Activated CD4-positive, alpha-beta T cell treated with anti-CD3 and anti-CD28 coated beads, Interleukin-2, amount 10 ng/mL, durations not matched to agents 24 days and 14 days (primary cell): ENCODE measurements around the gene MIB2. TPM values are rescaled to one million over a fixed set of nuclear protein-coding genes. Genes with fewer than 3 reads are reported as not detected.
"Not testable (repeated sequence)": the region's sequence is repeated elsewhere in the genome, so short reads cannot be mapped to it uniquely, and the experiment has no call there.

Experiments used
- DNase-seq: peaks from one replicate; pipeline ENCODE4 v3.0.0; 2022
- H3K27ac Mint-ChIP-seq: one replicate; pipeline ENCODE4 v1.8.0; 2022; ENCODE audit warnings: mild to moderate bottlenecking, mixed read lengths
- H3K27me3 Mint-ChIP-seq: one replicate; pipeline ENCODE4 v1.8.0; 2022; ENCODE audit warnings: mixed read lengths
- H3K36me3 Mint-ChIP-seq: one replicate; pipeline ENCODE4 v1.8.0; 2022; ENCODE audit warnings: low read depth, mild to moderate bottlenecking, mixed read lengths
- H3K4me1 Mint-ChIP-seq: one replicate; pipeline ENCODE4 v1.8.0; 2021; ENCODE audit warnings: mixed read lengths
- H3K4me3 Mint-ChIP-seq: one replicate; pipeline ENCODE4 v1.8.0; 2022; ENCODE audit warnings: mild to moderate bottlenecking, moderate library complexity, mixed read lengths
- H3K9me3 Mint-ChIP-seq: one replicate; pipeline ENCODE4 v1.8.0; 2021; ENCODE audit warnings: mixed read lengths
- intact Hi-C: fragments of 100-400 bp; cut with micrococcal nuclease; formaldehyde crosslinking; loops from one replicate; pipeline ENCODE4 v1.15.1; 2023
- total RNA-seq: library from RNA; stranded (reverse); gene quantifications from 2 replicates; pipeline ENCODE4 v1.2.3, GENCODE V29; 2022

The MIB2 gene
- total RNA-seq, 1 donor from 2014 or later, result 32.7 TPM

DNA sequence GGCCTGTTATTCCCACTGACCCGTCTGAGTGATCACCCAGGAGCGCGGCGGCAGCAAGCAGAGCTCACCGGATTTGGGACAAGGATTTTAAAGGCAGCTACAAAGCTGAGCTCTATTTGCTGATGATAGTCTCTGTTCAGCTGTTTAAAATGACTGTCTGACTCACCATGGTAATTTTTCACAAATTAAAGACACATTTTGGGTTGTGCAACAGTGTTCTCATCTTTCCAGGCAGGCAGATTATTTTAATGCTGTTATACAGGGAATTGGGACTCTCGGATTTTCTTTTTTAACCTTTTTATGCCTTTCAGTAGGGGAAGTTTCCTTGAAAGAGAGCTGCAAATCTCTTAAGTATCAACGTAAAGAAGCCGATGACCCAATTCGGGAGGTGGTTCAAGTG is 47.1 kb downstream of the MIB2 start:
- intact Hi-C loops, H3K4me1 Mint-ChIP-seq, DNase-seq, H3K4me3 Mint-ChIP-seq, H3K27ac Mint-ChIP-seq, H3K9me3 Mint-ChIP-seq, H3K27me3 Mint-ChIP-seq: not testable (repeated sequence)
- peaks cover 11% of the 10 kb centered on the region for H3K36me3 Mint-ChIP-seq

DNA sequence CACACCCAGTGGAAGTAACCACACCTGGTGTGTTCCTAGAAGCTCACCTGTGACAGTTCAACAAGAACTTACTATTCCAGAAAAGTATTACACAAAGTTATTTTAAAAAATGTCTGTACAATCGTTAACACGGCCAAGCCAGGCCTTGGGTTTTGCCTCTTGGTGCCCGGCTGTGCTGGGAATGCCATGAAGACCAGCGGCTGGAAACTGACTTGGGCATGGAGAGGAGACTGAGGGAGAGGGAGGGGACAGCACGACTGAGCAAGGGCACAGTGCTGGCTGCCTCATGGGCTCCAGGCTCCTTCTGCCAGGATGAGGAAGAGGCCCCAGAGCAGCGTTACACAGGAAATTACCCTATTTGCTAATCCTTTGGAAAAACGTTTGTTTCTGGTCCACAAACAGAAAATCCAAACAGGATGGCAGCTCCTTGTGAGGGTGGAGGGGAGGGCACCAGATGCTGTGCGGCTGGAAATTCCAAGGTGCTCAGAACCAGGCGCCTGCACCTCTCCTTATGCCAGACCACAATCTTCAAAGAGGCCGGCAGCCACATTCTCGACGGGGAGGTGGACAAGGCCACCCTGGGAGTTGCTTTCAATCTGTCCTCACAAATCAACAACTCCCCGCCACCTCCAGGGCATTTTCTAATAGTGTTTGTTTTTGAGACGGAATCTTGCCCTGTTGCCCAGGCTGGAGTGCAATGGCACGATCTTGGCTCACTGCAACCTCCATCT is 47.7 kb downstream of the MIB2 start:
- intact Hi-C loops, H3K4me1 Mint-ChIP-seq, H3K27me3 Mint-ChIP-seq, DNase-seq, H3K27ac Mint-ChIP-seq, H3K9me3 Mint-ChIP-seq, H3K4me3 Mint-ChIP-seq: not testable (repeated sequence)
- peaks cover 13% of the 10 kb centered on the region for H3K36me3 Mint-ChIP-seq

DNA sequence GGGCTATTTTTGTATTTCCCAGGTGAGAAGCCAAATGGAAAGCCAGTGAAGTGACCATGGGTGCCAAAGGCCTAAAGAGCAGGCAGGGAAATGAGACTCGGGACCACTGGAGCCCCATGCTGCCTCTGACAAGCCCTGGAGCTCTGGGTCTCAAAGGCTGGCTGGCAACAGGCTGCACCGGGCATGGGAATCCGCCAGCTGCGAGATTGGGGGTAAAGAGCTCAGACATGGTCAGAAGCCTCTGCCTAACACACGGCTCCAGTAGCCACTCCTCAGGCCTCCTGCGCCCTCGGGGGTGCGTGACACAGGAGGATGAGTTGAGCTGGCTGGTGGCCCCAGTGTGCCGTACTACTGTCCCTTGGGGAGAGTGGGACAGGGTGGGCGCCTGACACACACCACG is 49.0 kb downstream of the MIB2 start:
- DNase-seq, H3K4me3 Mint-ChIP-seq, H3K27me3 Mint-ChIP-seq, H3K27ac Mint-ChIP-seq, H3K9me3 Mint-ChIP-seq, H3K4me1 Mint-ChIP-seq, intact Hi-C loops: not testable (repeated sequence)
- H3K36me3 Mint-ChIP-seq, result peaks cover 12% of the 10 kb centered on the region

DNA sequence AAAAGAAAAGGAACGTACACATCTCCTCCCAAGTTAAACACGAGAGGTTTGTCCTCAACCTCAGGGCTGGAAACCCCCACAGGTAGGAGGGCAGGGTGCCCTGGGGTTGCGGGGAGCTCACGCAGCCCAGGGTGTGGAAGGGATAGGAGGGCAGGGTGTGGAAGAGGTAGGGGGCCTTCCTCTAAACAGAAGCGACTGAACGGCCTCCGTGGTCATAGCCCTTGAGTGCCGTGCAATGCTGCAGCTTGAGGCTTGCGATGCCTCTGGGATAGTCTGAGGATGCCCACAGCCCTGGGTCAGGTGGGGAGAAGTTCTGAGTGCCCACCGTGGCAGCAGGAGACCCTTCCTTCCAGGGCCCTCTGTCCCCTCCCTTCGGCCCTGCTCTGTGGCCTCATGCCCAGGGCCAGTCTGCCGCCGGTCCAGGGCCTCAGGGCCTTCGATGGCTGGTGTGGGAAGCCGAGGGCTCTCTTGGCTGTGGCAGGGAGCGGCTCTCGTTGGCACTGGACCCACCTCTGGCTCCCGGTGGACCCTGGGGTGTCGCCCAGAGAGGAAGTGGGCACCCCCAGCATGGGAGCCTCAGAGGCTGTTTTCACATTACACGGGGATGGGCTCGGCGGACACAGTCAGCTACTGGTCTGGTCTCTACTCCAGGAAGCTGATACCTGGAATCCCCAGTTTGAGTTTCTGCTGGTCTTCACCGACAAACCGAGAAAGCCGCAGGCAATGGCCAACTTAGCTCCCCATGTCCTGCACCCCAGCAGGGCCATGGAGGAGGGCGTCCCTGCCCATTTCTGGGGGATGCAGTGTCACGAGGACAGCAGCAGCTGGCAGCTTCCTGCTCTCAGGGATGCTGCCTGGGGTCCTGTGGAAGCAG is 49.9 kb downstream of the MIB2 start:
- Mint-ChIP-seq H3K4me3 (no peak overlapping the region), H3K4me1 (peaks cover 3% of the 10 kb centered on the region), H3K36me3 (peaks cover 14% of the 10 kb centered on the region), H3K27ac (no peak overlapping the region), H3K9me3 (no peaks in the 10 kb centered on the region), H3K27me3 (no peaks in the 10 kb centered on the region)
- no peak for DNase-seq
- intact Hi-C loops, result no loop called here

DNA sequence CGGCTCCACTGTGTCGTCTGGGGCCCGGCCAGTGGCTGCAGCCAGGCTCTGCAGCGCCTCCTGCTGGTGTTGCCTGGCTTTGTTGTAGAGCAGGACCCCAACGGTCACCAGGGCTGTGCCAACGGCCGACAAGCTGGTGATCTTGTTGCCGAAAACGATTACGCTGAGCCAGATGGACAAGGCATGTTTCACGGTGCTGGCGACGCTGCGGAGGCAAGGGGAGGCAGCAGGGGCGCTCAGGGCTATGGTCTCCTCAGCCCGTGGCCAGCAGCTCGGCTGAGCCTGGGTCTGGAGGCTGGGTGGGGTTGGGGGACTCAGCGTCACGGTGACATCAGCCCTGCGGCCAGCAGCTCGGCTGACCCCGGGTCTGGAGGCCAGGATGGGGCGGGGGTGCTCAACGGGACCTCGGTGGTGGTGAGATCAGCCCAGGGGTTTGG is 50.5 kb downstream of the MIB2 start:
- intact Hi-C loops, result no loop called here
- Mint-ChIP-seq H3K27ac (no peak overlapping the region), H3K36me3 (peaks cover 16% of the 10 kb centered on the region), H3K9me3 (no peaks in the 10 kb centered on the region), H3K4me1 (peaks cover 3% of the 10 kb centered on the region), H3K27me3 (no peaks in the 10 kb centered on the region), H3K4me3 (no peak overlapping the region)
- peak; percentile 78 for DNase-seq

DNA sequence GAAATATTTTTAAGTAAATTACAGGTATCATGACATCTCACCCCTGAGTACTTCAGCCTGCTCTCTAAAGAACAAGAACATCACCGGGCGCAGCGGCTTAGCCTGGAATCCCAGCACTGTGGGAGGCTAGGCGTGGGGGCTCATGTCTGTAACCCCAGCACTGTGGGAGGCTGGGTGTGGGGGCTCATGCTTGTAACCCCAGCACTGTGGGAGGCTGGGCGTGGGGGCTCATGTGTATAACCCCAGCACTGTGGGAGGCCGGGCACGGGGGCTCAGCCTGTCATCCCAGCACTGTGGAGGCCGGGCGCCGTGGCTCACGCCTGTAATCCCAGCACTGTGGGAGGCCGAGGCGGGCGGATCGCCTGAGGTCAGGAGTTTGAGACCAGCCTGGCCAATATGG is 51.2 kb downstream of the MIB2 start:
- DNase-seq, result no peak
- Mint-ChIP-seq H3K36me3 (peaks cover 21% of the 10 kb centered on the region), H3K4me1 (peaks cover 3% of the 10 kb centered on the region), H3K9me3 (no peaks in the 10 kb centered on the region), H3K4me3 (no peak overlapping the region), H3K27ac (no peak overlapping the region), H3K27me3 (no peaks in the 10 kb centered on the region)
- intact Hi-C loops, result no loop called here

DNA sequence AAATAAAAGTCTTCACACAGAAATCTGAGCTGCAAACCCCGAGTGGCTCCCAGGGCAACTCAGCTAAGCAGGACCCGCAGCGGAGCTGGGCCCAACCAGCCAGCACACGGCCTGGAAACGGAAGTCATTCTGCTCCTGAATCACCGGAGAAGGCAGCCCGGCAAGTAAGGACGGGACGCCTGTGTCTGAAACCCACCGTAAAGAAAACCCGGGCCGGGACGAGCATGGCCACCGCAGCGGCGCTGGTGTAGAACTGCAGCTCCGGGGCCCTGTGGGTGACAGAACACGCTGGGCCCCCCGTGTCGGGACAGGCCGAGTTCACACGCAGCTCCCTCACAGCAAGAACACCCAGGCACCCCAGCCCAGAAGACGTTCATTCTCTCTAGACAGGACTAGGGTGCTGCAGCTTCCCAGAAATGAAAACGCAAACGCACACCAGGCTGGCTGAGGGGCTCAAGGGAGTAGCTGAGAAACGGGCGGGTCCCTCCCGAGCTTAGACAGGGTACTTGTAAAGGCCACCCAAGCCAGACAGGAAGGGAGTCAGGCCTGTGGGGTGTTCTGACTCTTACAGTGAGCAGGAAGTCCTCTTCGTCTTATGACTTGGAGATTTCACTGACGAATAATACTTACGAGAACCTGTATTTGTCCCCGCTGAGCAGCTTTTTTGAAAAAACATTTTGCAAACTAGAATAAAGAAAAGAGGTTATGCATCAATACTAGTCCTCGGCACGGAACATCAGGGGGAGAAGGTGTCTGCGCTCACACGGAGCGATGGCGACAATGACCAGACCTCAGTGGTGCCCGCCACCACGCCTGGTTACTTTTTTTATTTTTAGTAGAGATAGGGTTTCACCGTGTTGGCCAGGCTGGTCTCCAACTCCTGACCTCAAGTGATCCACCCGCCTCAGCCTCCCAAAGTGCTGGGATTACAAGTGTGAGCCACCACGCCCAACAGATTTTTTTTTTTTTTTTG is 54.5 kb downstream of the MIB2 start:
- H3K27me3 Mint-ChIP-seq, result no peaks in the 10 kb centered on the region
- no peaks in the 10 kb centered on the region for H3K9me3 Mint-ChIP-seq
- H3K4me1 Mint-ChIP-seq, result peaks cover 4% of the 10 kb centered on the region
- no peak for DNase-seq
- H3K36me3 Mint-ChIP-seq, result peaks cover 25% of the 10 kb centered on the region
- intact Hi-C loops, result no loop called here
- H3K4me3 Mint-ChIP-seq, result no peak overlapping the region
- no peak overlapping the region for H3K27ac Mint-ChIP-seq

DNA sequence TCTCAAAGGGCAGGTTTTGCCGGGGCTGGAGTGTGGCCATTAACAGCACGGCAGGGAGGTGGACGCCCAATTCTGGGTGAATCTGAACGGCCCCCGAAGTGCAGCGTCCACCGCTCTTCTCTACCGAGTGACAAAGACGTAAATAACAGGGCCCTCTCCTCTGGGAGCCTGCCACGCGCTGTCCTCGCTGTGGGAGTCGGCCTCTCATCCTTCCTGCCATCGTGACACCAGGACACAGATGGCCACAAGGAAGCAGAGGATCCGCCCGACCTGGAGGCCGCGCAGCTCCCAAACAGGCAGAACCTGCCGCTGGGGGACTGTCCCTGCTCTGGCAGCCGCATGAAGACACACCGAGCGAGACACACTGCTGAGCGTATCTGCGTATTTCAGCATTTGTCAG is 55.6 kb downstream of the MIB2 start:
- H3K4me1 Mint-ChIP-seq, result peaks cover 4% of the 10 kb centered on the region
- no peaks in the 10 kb centered on the region for H3K27me3 Mint-ChIP-seq
- intact Hi-C loops, result no loop called here
- H3K36me3 Mint-ChIP-seq, result peaks cover 24% of the 10 kb centered on the region
- DNase-seq, result no peak
- no peaks in the 10 kb centered on the region for H3K9me3 Mint-ChIP-seq
- H3K4me3 Mint-ChIP-seq, result no peak overlapping the region
- no peak overlapping the region for H3K27ac Mint-ChIP-seq

DNA sequence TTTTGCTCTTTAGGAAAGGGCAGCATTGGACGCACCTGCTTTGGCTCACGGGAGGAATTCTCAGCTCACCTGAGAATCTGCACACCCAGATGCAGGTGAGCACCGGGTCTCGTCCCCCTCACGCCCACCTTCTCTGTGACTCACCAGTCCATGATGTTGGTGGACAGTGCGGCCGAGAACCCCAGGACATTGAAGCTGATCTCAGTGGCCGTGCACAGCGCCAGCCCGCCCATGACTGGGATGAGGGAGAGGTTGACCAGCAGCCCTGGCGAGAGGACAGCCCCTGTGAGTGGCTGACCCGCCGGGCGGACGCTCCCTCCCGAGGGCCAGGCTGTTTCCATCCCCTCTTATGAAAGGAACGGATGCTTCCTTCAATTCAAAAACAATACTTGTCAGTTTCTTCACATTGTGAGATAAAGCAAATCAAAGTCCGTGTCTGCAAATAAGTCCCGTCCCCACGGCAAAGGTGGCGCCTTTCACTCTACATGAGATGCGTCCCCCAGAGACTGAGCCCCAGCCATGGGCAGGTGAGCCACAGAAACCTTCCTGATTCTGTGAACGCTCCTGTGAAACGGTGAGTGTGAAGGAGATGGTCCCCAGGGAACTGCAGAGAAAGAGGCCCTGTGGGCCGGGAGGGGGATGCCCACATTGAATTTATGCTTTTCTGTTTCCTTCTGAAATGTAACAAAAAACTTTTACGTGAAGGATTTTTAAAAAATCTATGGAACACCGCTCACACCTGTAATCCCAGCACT is 56.2 kb downstream of the MIB2 start:
- no peaks in the 10 kb centered on the region for H3K27me3 Mint-ChIP-seq
- H3K9me3 Mint-ChIP-seq, result no peaks in the 10 kb centered on the region
- H3K4me1 Mint-ChIP-seq, result peaks cover 4% of the 10 kb centered on the region
- H3K36me3 Mint-ChIP-seq, result peaks cover 20% of the 10 kb centered on the region
- no peak overlapping the region for H3K4me3 Mint-ChIP-seq
- intact Hi-C loops, result no loop called here
- DNase-seq, result no peak
- no peak overlapping the region for H3K27ac Mint-ChIP-seq

DNA sequence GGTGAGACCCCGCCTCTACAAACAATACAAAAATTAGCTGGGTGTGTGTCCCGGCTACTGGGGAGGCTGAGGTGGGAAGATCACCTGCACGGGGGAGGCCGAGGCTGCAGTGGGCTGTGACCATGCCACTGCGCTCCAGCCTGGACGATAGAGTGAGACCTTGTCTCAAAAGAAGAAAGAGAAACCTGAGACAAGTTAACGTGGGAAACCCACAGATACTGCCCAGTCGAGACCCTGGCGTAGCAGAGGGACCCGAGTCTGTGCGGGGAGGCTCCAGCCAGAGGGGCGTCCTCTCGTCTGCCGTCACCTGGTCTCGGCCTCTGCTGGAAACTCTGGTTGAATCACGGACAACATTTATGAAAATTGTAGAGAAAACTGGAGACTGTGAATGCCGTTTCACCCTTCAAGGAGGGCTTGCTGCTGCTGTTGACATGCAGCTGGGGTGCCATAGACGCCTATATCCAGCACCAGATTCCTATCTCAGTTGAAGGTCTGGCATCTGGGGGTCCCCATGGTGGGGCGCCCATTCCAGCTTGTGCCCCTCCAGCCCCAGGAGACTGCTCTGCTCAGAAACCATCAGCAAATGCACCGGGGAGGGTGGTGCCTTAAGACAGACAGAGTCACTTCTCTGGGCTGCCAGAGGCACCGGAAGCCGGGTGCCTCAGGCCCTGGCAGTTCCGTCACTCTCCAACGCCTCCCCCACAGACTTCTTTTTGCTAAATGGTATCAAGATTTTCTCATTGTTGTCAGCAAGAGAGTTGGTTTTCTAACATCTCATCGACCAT is 57.1 kb downstream of the MIB2 start:
- intact Hi-C loops, result no loop called here
- Mint-ChIP-seq H3K9me3 (no peaks in the 10 kb centered on the region), H3K4me1 (peaks cover 4% of the 10 kb centered on the region)

DNA sequence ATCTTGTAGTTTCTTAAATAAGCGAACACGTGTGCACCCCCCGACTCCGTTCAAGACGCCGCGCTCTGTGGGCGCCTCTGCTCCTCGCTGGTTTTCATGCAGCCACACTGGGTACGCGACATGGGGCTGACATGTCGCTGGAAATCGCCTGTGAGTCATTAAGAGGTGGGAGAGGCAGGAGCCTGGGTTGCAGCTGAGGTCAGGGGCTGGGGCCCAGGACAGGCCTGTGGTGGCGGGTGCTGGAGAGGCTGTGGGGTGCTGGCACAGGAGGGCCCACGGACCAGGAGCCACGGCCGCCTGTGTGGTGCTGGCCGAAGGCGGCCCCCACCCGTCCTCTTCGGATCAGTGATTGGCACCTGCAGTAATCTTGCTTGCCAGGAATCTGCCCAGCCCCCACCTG is 59.5 kb downstream of the MIB2 start:
- peaks cover 20% of the 10 kb centered on the region for H3K4me1 Mint-ChIP-seq
- intact Hi-C loops, result not testable (repeated sequence)

More for the DNA sequence above, 57.1 kb downstream of the MIB2 start:
- Mint-ChIP-seq H3K36me3 (peaks cover 19% of the 10 kb centered on the region), H3K27ac (no peak overlapping the region), H3K4me3 (no peak overlapping the region), H3K27me3 (no peaks in the 10 kb centered on the region)
- no peak for DNase-seq

DNA sequence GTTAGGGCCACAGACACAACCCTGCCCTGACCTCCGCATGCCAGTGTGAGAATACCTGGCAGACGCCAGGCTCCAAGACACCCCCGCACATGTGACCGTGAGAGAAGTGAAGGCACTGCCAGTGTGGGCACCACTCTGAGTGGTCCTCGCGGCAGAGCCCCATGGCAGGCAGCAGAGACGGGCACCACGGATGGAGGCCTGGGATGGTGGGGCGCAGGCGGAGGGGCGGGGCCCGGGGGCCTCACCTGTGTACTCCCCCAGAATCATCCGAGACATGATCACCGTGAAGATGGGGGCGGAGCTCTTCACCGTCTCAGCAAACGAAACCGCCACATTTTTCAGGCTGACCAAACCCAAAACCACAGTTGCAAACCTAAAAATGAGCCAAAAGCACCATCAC is 59.9 kb downstream of the MIB2 start:
- DNase-seq, intact Hi-C loops, H3K4me3 Mint-ChIP-seq, H3K27me3 Mint-ChIP-seq, H3K9me3 Mint-ChIP-seq, H3K27ac Mint-ChIP-seq: not testable (repeated sequence)
- H3K36me3 Mint-ChIP-seq, result peaks cover 16% of the 10 kb centered on the region
- H3K4me1 Mint-ChIP-seq, result peaks cover 20% of the 10 kb centered on the region

More for the DNA sequence above, 59.5 kb downstream of the MIB2 start:
- H3K4me3 Mint-ChIP-seq, DNase-seq, H3K27ac Mint-ChIP-seq, H3K9me3 Mint-ChIP-seq, H3K27me3 Mint-ChIP-seq: not testable (repeated sequence)
- H3K36me3 Mint-ChIP-seq, result peaks cover 17% of the 10 kb centered on the region
